RWPE2 (cell line): ENCODE data around the gene FAM118A.

Source experiments
- ATAC-seq: fragments of 200-7000 bp; cut with Tn5 transposase; 3 replicates; pipeline ENCODE4 v1.9.1; 2021; ENCODE audit warnings: low read depth
- DNase-seq: peaks from one replicate; pipeline ENCODE4 v3.0.0-alpha.2; 2020; ENCODE audit warnings: low spot score
- H3K27ac ChIP-seq: fragments of 450-650 bp; 2 replicates; pipeline ENCODE4 v1.5.1; 2017; ENCODE audit warnings: mild to moderate bottlenecking; ENCODE audit not compliant: poor library complexity, severe bottlenecking
- H3K27me3 ChIP-seq: fragments of 250-450 bp; sonication (Bioruptor Pico); 2 replicates; pipeline ENCODE4 v1.5.1; 2021; ENCODE audit warnings: mild to moderate bottlenecking, moderate library complexity; ENCODE audit not compliant: insufficient read depth, poor library complexity, severe bottlenecking
- H3K36me3 ChIP-seq: fragments of 250-450 bp; sonication (Bioruptor Pico); 2 replicates; pipeline ENCODE4 v1.5.1; 2020; ENCODE audit warnings: low read depth, mild to moderate bottlenecking, moderate library complexity
- H3K4me1 ChIP-seq: fragments of 250-450 bp; sonication (Bioruptor Pico); 2 replicates; pipeline ENCODE4 v1.5.1; 2021; ENCODE audit warnings: mild to moderate bottlenecking, moderate library complexity; ENCODE audit not compliant: insufficient read depth, poor library complexity, severe bottlenecking
- H3K4me3 ChIP-seq: fragments of 250-450 bp; sonication (Bioruptor Pico); 2 replicates; pipeline ENCODE4 v1.5.1; 2021; ENCODE audit warnings: mild to moderate bottlenecking, moderate library complexity; ENCODE audit not compliant: severe bottlenecking
- H3K9me3 ChIP-seq: fragments of 250-450 bp; sonication (Bioruptor Pico); 2 replicates; pipeline ENCODE4 v1.5.1; 2021; ENCODE audit warnings: mild to moderate bottlenecking, moderate library complexity; ENCODE audit not compliant: severe bottlenecking
- TF ChIP-seq, protein P1 (sequence below): fragments of 450-650 bp; IDR thresholded peaks from one replicate; pipeline ENCODE4 v1.5.1; 2017; ENCODE audit warnings: mild to moderate bottlenecking, moderate library complexity; ENCODE audit not compliant: poor library complexity, severe bottlenecking

The FAM118A gene

DNA sequence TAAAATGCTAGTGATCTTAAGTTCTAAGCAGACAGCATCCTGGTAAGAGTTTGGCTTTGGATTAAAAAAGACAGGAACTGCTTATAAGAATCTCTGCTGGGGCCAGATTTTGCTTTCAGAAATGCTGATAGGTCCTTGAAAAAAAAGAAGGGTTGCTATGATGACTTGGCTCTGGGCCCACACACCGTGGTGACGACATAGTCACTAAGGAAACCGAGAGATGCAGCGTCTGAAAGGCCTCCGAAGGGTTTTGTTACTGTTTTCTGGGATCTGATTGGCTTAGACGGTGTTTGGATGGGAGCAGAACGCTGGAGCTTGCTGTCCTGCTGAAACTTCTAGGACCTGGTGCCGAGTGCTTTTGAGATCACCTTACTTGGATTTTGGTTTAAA lies 8.4 kb downstream of the FAM118A start:
- H3K36me3 ChIP-seq, result peaks cover 14% of the 10 kb centered on the region
- peak overlapping the region; percentile 22 for H3K27ac ChIP-seq
- H3K4me1 ChIP-seq, result peaks cover 17% of the 10 kb centered on the region
- H3K9me3 ChIP-seq, result no peaks in the 10 kb centered on the region
- peak; percentile 66; the same call in 2 of the 3 replicates for ATAC-seq
- TF ChIP-seq, protein P1, sequence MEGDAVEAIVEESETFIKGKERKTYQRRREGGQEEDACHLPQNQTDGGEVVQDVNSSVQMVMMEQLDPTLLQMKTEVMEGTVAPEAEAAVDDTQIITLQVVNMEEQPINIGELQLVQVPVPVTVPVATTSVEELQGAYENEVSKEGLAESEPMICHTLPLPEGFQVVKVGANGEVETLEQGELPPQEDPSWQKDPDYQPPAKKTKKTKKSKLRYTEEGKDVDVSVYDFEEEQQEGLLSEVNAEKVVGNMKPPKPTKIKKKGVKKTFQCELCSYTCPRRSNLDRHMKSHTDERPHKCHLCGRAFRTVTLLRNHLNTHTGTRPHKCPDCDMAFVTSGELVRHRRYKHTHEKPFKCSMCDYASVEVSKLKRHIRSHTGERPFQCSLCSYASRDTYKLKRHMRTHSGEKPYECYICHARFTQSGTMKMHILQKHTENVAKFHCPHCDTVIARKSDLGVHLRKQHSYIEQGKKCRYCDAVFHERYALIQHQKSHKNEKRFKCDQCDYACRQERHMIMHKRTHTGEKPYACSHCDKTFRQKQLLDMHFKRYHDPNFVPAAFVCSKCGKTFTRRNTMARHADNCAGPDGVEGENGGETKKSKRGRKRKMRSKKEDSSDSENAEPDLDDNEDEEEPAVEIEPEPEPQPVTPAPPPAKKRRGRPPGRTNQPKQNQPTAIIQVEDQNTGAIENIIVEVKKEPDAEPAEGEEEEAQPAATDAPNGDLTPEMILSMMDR, result no peak
- H3K4me3 ChIP-seq, result no peak overlapping the region
- DNase-seq, result no peak
- no peaks in the 10 kb centered on the region for H3K27me3 ChIP-seq

DNA sequence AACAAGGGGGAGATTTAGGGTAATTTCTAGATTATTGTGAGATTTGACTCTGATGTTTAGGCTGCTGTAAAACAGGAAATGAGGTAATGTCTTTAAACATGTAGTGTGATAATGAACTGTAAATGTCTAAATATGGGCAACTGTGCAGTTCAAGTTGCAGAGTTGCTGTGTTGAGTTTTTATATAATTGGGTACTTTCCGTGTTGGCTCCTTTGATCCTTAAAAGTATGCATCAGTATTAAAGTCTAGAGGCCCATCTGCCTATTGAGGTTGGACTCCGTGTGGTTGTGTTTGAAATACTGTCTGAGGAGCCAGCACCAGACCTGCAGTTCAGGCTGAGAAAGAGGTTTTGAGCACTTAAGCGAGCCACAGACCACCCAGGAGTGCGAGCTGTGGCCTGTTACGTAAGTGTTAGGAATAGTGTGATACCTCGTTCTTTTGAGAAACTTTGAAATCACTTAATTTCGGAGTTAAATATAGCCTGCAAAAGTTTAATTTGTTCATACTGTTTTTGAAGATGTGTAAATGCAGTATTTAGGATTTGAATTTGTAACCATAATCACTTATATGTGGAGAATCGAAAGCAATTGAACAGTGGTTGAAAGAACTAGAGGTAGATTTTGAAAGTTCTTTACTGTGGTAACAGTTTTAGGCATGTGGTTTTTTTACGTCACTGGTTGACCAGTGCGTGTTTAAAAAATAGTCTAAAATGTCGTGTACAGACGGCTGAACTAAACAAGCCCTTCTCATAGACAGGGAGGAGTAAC lies 9.0 kb downstream of the FAM118A start:
- ATAC-seq (0 out of 3 replicates have a peak, but pooled peaks have one; percentile 18), DNase-seq (no peak)
- Histone ChIP-seq H3K36me3 (peaks cover 17% of the 10 kb centered on the region), H3K9me3 (no peaks in the 10 kb centered on the region), H3K27ac (peak overlapping the region; percentile 22), H3K4me3 (no peak overlapping the region), H3K4me1 (peaks cover 17% of the 10 kb centered on the region), H3K27me3 (no peaks in the 10 kb centered on the region)
- TF ChIP-seq, protein P1, result no peak

DNA sequence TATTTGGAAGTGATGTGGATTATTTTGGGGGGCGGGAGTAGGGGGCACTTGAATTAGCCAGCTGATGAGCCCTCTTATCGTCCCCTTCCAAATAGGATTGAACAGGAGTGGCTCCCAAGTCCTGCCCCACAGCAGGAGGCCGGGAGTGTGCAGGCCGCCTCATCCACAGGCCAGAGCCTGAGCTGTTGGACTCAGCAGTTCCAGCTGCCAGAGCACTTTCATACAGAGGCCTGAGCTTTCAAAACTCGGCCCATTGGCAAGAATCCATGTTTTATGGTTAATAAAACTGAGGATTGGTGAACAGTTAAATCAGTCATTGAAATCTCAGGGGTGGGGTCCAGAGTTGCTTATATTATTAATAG lies 9.6 kb downstream of the FAM118A start:
- H3K4me1 ChIP-seq, result peaks cover 17% of the 10 kb centered on the region
- DNase-seq, result no peak
- H3K4me3 ChIP-seq, result no peak overlapping the region
- TF ChIP-seq, protein P1, result no peak
- no peaks in the 10 kb centered on the region for H3K27me3 ChIP-seq
- no peak for ATAC-seq
- no peak overlapping the region for H3K27ac ChIP-seq
- H3K9me3 ChIP-seq, result no peaks in the 10 kb centered on the region
- peaks cover 23% of the 10 kb centered on the region for H3K36me3 ChIP-seq

DNA sequence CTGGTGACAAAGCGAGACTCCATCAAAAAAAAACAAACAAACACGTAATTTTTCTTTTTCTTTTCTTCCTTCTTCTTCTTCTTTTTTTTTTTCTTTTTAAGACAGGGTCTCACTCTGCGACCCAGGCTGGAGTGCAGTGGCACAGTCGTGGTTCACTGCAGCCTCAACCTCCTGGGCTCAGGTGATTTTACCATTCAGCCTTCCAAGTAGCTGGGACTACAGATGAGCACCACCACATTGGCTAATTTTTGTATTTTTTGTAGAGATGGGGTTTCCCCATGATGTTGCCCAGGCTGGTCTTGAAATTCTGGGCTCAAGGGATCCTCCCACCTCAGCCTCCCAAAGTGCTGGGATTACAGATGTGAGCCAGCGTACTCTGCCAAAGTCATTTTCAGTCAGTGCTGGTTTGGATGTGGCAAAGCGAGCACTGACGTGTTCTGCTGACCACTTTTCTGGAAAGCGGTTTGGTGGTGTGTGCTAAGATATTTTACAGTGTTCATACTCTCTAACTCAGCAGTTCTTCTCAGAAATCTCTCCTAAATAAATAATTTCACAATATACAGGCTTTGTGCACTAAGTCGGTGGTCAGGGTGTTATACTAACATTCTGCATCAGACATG lies 10.7 kb downstream of the FAM118A start:
- Histone ChIP-seq H3K4me3 (no peak overlapping the region), H3K27me3 (no peaks in the 10 kb centered on the region), H3K9me3 (no peaks in the 10 kb centered on the region), H3K36me3 (peaks cover 29% of the 10 kb centered on the region), H3K27ac (no peak overlapping the region), H3K4me1 (peaks cover 17% of the 10 kb centered on the region)
- ATAC-seq (no peak), DNase-seq (no peak)
- TF ChIP-seq, protein P1, result no peak

DNA sequence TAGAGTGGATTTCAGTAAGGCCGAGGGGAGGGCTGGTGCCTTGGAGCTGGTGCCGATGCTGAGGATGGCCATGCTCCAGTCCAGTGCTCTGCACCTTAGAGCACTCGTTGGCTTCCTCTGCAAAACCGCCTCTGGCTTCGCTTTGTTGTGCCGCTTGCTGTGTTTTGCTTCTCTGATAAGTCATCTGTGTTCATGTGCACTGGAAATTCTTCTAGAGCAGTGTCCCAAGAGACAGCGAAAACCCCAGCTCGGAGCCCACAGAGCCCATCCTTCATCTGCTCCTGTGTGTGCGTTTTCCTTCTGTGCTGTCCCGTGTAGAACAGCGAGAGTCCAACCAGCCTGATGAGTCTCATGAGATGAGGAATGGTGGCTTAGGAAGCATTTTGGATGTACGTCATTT lies 12.1 kb downstream of the FAM118A start:
- no peak for ATAC-seq
- no peak overlapping the region for H3K4me3 ChIP-seq
- peaks cover 17% of the 10 kb centered on the region for H3K4me1 ChIP-seq
- no peak overlapping the region for H3K27ac ChIP-seq
- peaks cover 29% of the 10 kb centered on the region for H3K36me3 ChIP-seq
- H3K9me3 ChIP-seq, result no peaks in the 10 kb centered on the region
- TF ChIP-seq, protein P1, result no peak
- DNase-seq, result no peak
- no peaks in the 10 kb centered on the region for H3K27me3 ChIP-seq
